ENCODE data around the gene GHRHR.

DNA sequence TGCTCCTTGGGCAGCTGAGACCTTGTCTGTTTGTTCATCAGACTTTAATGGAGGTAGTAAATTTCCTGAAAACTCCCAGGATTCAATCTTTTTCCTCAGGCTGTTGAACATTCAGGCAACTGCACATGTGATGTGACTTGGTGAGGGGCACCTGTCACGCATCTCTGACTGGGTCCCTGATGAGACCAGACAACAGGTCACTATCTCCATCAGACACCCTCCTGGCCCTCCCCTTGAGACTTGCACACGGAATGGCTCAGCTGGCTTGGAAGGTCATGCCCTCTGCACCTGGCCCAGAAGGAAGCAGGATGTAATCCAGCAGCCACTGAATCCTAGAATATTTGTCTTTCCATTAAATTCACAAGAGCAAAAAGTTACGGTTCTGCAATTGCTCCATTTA lies 36.2 kb upstream of the GHRHR start:
- TF ChIP-seq, protein P1, sequence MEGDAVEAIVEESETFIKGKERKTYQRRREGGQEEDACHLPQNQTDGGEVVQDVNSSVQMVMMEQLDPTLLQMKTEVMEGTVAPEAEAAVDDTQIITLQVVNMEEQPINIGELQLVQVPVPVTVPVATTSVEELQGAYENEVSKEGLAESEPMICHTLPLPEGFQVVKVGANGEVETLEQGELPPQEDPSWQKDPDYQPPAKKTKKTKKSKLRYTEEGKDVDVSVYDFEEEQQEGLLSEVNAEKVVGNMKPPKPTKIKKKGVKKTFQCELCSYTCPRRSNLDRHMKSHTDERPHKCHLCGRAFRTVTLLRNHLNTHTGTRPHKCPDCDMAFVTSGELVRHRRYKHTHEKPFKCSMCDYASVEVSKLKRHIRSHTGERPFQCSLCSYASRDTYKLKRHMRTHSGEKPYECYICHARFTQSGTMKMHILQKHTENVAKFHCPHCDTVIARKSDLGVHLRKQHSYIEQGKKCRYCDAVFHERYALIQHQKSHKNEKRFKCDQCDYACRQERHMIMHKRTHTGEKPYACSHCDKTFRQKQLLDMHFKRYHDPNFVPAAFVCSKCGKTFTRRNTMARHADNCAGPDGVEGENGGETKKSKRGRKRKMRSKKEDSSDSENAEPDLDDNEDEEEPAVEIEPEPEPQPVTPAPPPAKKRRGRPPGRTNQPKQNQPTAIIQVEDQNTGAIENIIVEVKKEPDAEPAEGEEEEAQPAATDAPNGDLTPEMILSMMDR (IDR thresholded peaks at IDR 0.05; ENCODE audit: insufficient read depth, low read length) = no peak
- no peak for TF ChIP-seq GABPA (IDR thresholded peaks at IDR 0.05; ENCODE audit: low read depth)
- TF ChIP-seq, protein P2, sequence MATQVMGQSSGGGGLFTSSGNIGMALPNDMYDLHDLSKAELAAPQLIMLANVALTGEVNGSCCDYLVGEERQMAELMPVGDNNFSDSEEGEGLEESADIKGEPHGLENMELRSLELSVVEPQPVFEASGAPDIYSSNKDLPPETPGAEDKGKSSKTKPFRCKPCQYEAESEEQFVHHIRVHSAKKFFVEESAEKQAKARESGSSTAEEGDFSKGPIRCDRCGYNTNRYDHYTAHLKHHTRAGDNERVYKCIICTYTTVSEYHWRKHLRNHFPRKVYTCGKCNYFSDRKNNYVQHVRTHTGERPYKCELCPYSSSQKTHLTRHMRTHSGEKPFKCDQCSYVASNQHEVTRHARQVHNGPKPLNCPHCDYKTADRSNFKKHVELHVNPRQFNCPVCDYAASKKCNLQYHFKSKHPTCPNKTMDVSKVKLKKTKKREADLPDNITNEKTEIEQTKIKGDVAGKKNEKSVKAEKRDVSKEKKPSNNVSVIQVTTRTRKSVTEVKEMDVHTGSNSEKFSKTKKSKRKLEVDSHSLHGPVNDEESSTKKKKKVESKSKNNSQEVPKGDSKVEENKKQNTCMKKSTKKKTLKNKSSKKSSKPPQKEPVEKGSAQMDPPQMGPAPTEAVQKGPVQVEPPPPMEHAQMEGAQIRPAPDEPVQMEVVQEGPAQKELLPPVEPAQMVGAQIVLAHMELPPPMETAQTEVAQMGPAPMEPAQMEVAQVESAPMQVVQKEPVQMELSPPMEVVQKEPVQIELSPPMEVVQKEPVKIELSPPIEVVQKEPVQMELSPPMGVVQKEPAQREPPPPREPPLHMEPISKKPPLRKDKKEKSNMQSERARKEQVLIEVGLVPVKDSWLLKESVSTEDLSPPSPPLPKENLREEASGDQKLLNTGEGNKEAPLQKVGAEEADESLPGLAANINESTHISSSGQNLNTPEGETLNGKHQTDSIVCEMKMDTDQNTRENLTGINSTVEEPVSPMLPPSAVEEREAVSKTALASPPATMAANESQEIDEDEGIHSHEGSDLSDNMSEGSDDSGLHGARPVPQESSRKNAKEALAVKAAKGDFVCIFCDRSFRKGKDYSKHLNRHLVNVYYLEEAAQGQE (IDR thresholded peaks at IDR 0.05; ENCODE audit: insufficient replicate concordance, low read depth) = no peak
